Measurements from ENCODE around the gene SLC8A3. TPM values are rescaled to one million over a fixed set of nuclear protein-coding genes. Genes with fewer than 3 reads are reported as not detected.

The SLC8A3 gene
- total and polyA plus RNA-seq, 9 donors = 0.04 to 0.53 (median 0.10) TPM; not detected in 3

DNA sequence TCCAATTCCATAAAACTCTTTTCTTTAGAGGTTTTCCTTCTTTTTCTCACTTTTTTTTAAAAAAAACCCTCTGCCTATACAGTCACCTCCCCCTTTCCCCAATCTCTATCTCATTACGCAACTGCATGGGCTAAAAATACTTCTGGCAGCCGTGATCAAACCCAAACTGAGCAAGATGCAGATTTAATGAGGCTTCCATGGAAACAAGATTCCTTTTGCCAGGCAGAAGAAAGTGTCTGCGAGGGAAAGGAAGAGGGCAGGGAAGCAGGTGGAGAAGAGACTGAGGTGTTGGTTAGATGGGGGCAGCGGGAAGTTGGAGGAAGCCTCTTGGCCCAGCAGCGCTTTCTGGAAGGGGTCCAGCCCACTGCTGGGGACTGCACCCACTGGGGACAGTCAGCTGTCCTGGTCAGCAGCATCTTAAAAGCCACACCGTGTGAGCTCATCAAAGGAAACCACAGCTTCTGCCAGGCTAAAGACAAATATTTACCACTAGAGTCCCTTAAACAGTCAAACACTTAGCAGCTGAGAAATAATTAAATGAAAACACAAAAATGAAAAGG, 90.4 kb downstream of the SLC8A3 start:
- no peak overlapping the region for H3K27ac ChIP-seq
- H3K4me1 ChIP-seq (ENCODE audit: insufficient read depth) = no peaks in the 10 kb centered on the region
- no peak for TF ChIP-seq EP300 (IDR thresholded peaks at IDR 0.05)
- TF ChIP-seq, protein P1, sequence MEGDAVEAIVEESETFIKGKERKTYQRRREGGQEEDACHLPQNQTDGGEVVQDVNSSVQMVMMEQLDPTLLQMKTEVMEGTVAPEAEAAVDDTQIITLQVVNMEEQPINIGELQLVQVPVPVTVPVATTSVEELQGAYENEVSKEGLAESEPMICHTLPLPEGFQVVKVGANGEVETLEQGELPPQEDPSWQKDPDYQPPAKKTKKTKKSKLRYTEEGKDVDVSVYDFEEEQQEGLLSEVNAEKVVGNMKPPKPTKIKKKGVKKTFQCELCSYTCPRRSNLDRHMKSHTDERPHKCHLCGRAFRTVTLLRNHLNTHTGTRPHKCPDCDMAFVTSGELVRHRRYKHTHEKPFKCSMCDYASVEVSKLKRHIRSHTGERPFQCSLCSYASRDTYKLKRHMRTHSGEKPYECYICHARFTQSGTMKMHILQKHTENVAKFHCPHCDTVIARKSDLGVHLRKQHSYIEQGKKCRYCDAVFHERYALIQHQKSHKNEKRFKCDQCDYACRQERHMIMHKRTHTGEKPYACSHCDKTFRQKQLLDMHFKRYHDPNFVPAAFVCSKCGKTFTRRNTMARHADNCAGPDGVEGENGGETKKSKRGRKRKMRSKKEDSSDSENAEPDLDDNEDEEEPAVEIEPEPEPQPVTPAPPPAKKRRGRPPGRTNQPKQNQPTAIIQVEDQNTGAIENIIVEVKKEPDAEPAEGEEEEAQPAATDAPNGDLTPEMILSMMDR (IDR thresholded peaks at IDR 0.05) = no peak
- TF ChIP-seq POLR2A (IDR thresholded peaks at IDR 0.05) = no peak
- intact Hi-C loops (cut with DNase I) = no loop called here
- H3K4me3 ChIP-seq = no peak overlapping the region
- 6 to 23% (median 11%) methylated on average over 6 of the region's 6 CpGs for WGBS, 3 donors
- DNase-seq = no peak
- H3K9me3 ChIP-seq = no peaks in the 10 kb centered on the region
- H3K27me3 ChIP-seq = no peaks in the 10 kb centered on the region
- H3K36me3 ChIP-seq = no peaks in the 10 kb centered on the region

DNA sequence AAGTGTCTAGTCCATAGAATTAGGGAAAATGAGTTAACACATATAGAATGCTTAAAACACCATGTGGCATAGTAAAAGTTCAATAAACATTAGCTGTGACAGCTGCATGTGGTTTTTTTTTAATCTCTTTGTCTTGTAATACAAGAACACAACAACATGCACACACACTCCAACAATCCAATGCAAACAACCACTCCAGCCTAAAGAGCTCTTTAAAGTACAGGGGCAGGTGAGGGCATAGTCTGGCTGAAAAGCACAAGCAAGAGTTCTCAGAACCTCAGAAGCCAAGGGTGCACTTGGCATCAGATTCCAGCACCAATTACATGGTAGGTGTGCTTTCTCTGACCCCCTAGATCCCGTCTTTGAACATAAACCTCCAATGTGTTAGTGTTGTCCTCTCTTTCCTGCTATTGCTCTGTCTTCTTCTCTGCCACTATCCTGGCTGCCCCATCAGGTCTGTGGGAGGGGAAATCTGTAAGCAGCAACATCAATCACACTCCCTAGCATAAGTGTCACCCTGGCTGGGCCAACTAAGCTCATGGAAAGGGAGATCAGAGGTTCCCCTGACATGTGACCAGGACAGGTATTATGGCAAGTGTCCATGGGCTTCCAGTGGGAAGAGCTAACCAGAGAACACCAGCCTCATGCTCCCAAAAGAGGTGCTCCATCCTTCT, 91.0 kb downstream of the SLC8A3 start:
- Histone ChIP-seq H3K4me3 (no peak overlapping the region), H3K9me3 (no peaks in the 10 kb centered on the region), H3K27me3 (no peaks in the 10 kb centered on the region), H3K36me3 (no peaks in the 10 kb centered on the region), H3K27ac (no peak overlapping the region), H3K4me1 (ENCODE audit: insufficient read depth) (no peaks in the 10 kb centered on the region)
- 17 to 28% (median 19%) methylated on average over 1 of the region's 1 CpG for WGBS, 3 donors
- intact Hi-C loops (cut with DNase I) = no loop called here
- no peak for DNase-seq
- no peak for TF ChIP-seq EP300 (IDR thresholded peaks at IDR 0.05)
- no peak for TF ChIP-seq POLR2A (IDR thresholded peaks at IDR 0.05)
- TF ChIP-seq, protein P1 (IDR thresholded peaks at IDR 0.05) = no peak

DNA sequence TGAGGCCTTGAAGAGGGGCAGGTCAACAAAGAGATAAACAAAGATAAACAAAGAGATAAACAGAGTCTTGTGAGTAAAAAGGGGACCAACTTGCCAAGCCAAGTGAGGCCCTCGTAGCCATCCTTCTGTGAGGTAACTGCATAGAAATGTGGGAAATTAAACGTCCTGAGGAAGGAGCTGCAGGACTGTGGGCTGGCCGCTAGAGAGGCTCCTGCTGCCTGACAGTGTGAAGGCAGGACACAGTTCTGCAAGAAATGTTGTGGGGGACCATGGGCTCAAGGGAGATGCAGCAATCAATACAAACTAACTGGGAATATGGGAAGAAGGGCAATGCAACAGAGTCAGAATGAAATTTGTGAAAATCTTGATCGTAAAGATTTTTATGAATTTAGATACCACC, 91.9 kb downstream of the SLC8A3 start:
- H3K4me3 ChIP-seq = no peak overlapping the region
- H3K27ac ChIP-seq = no peak overlapping the region
- H3K27me3 ChIP-seq = no peaks in the 10 kb centered on the region
- TF ChIP-seq, protein P1 (IDR thresholded peaks at IDR 0.05) = no peak
- no peak for TF ChIP-seq EP300 (IDR thresholded peaks at IDR 0.05)
- TF ChIP-seq POLR2A (IDR thresholded peaks at IDR 0.05) = no peak
- no peaks in the 10 kb centered on the region for H3K36me3 ChIP-seq
- WGBS, 3 donors = 20 to 23% (median 23%) methylated on average over 4 of the region's 4 CpGs
- H3K9me3 ChIP-seq = no peaks in the 10 kb centered on the region
- intact Hi-C loops (cut with DNase I) = no loop called here
- no peak for DNase-seq
- no peaks in the 10 kb centered on the region for H3K4me1 ChIP-seq (ENCODE audit: insufficient read depth)

DNA sequence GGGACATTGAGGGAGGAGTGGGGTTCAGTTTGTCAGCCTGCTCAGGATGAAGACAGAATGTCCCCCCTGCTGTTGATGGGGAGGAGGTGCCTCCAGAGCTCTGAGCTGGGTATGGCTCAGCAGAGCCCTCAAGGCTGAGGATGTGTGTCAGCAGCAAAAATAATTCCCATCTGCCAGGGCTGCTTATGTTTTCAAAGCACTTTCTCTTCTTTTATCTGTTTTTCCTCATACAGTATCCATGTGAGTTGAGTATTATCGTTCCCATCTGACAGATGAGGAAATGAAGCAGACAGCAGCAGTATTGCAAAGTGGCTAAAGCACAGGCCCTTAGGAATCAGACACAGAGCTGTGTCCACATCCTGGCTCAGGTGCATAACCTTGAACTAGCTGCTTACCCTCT, 94.1 kb downstream of the SLC8A3 start:
- WGBS, 3 donors = 60 to 75% (median 68%) methylated on average over 1 of the region's 1 CpG
- TF ChIP-seq, protein P1 (IDR thresholded peaks at IDR 0.05) = no peak
- TF ChIP-seq POLR2A (IDR thresholded peaks at IDR 0.05) (no peak), EP300 (IDR thresholded peaks at IDR 0.05) (no peak)
- no peaks in the 10 kb centered on the region for H3K27me3 ChIP-seq
- H3K4me1 ChIP-seq (ENCODE audit: insufficient read depth) = no peaks in the 10 kb centered on the region
- H3K27ac ChIP-seq = no peak overlapping the region
- H3K36me3 ChIP-seq = no peaks in the 10 kb centered on the region
- no peaks in the 10 kb centered on the region for H3K9me3 ChIP-seq
- DNase-seq = no peak
- no peak overlapping the region for H3K4me3 ChIP-seq
- intact Hi-C loops (cut with DNase I) = no loop called here
